ENCODE measurements around the gene PPP1R18. TPM values are rescaled to one million over a fixed set of nuclear protein-coding genes. Genes with fewer than 3 reads are reported as not detected.

The PPP1R18 gene
- total RNA-seq, 4 donors from 2014 or later: 11.5 to 46.0 (median 14.9) TPM

DNA sequence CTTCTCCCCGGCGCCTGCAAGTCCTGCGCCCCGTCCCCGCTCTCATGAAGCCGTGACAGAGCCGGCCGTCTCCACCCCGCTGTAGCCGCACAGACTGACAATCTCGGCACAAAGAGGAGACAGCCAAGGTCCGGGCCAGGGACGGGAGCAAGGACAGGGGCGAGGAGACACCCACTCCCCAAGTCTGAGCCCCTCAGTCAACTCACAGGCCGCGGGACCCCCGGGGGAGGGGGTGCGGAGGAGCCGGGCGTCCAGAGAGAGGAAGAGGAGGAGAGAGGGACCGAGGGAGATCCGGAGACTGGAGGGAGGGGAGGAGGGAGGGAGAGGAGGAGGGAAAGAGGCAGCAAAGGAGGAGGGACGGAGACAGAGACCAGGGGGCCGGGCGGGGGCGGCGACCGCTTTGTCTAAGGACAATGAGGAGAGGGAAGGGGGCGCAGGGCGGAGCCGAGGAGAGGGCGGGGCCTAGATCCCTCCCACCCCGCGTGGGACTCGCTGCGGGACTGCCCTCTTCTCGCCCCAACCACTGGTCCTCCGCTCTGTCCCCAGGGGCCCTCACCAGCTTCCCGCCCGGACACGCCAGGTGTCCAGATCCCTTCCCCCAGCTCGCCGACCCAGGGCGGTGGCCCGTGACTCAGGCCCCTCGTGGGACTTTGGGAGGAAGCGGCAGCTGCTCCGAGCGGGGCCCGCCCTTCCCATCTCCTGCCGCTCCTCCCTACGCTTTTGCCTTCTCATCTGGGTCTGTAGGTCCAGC, 638 bp upstream of the PPP1R18 start:
- peak overlapping the region; percentile 93 to 99 (median 96) for H3K27ac ChIP-seq
- H3K4me1 ChIP-seq: peaks cover 6 to 80% (median 34%) of the 10 kb centered on the region in 4 donors
- H3K4me3 ChIP-seq: peak overlapping the region; percentile 63 to 81 (median 68)
- H3K27me3 ChIP-seq: no peaks in the 10 kb centered on the region
- no peaks in the 10 kb centered on the region for H3K9me3 ChIP-seq
- in situ Hi-C loops (cut with MboI; ENCODE audit: low pct_ligation_motif_present in 1 of 4, low pct_unique_long_range_greater_than_20kb in 1 of 4, low sequenced_read_pairs in 3 of 4): no loop called here
- peak; percentile 90 for DNase-seq
- intact Hi-C loops (cut with DNase I; ENCODE audit: low total_unique reads): loop anchor here (2.0 to 5.0 kb wide), 2 partner anchors 30 to 70 kb away; partner anchors contain the start of genes MDC1, MRPS18B and PPP1R10
- H3K36me3 ChIP-seq: no peaks in the 10 kb centered on the region
- WGBS, 2 donors (ENCODE audit: low coverage in 1 of 2): 0% methylated on average over 1 to 51 of the region's 52 CpGs
- TF ChIP-seq, protein P1, sequence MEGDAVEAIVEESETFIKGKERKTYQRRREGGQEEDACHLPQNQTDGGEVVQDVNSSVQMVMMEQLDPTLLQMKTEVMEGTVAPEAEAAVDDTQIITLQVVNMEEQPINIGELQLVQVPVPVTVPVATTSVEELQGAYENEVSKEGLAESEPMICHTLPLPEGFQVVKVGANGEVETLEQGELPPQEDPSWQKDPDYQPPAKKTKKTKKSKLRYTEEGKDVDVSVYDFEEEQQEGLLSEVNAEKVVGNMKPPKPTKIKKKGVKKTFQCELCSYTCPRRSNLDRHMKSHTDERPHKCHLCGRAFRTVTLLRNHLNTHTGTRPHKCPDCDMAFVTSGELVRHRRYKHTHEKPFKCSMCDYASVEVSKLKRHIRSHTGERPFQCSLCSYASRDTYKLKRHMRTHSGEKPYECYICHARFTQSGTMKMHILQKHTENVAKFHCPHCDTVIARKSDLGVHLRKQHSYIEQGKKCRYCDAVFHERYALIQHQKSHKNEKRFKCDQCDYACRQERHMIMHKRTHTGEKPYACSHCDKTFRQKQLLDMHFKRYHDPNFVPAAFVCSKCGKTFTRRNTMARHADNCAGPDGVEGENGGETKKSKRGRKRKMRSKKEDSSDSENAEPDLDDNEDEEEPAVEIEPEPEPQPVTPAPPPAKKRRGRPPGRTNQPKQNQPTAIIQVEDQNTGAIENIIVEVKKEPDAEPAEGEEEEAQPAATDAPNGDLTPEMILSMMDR (IDR thresholded peaks at IDR 0.05): no peak
- TF ChIP-seq POLR2AphosphoS5 (IDR thresholded peaks at IDR 0.05): peak; percentile 79 to 91 (median 88)
- peak; percentile 60 for TF ChIP-seq EP300 (IDR thresholded peaks at IDR 0.05; ENCODE audit: low read depth)
- TF ChIP-seq POLR2A (IDR thresholded peaks at IDR 0.05): no peak

DNA sequence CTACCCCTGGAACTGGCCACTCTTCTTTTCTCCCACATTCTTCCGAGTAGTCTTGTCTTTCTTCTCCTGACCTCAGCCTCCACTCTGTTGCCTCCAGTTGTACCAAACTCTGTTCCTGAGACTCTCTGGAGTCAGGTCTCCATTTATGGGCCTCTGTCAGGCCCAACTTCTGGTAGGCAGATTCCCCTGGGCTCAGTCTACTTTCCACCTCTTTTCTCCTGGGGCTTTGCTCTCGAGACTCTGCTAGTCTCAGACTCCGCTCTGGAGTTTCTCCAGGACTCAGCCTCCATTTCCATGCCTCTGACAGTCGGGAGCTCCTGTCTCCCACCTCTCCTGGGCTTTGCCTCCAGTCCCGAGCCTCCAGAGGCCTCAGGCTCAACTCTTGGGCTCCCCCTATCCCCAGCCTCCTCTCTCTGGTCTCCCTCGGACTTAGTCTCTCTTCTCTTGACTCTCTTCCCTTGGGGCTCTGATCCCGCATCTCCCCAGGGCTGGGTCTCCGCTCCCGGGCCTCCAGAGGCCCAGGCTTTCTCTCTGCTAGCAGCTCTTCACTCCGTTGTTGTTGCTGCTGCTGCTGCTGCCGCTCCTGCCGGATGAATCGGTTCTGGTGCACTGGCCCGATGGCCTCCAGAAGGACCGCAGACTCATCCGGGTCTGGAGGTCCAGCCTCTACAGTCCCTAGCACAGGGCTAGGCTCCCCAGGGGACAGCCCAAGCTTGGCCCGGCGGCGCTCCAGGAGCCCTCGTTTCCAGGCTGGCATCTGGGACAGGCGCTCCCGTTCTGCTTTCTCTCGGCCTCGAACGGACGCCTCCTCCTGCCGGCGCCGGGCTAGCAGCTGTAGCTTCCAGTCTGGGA, 1.1 kb downstream of the PPP1R18 start:
- Histone ChIP-seq H3K27ac (peak overlapping the region; percentile 93 to 99 (median 96)), H3K36me3 (no peaks in the 10 kb centered on the region), H3K9me3 (no peaks in the 10 kb centered on the region), H3K27me3 (no peaks in the 10 kb centered on the region), H3K4me3 (peak overlapping the region; percentile 63 to 81 (median 68)), H3K4me1 (peaks cover 6 to 86% (median 37%) of the 10 kb centered on the region in 4 donors)
- intact Hi-C loops (cut with DNase I; ENCODE audit: low total_unique reads) (loop anchor here (2.0 to 5.0 kb wide), 2 partner anchors 31 to 68 kb away; partner anchors contain the start of genes MDC1, MRPS18B and PPP1R10), in situ Hi-C loops (cut with MboI; ENCODE audit: low pct_ligation_motif_present in 1 of 4, low pct_unique_long_range_greater_than_20kb in 1 of 4, low sequenced_read_pairs in 3 of 4) (no loop called here)
- peak; percentile 36 for DNase-seq
- no peak for TF ChIP-seq EP300 (IDR thresholded peaks at IDR 0.05; ENCODE audit: low read depth)
- TF ChIP-seq, protein P1 (IDR thresholded peaks at IDR 0.05): peak in 1 of 5 experiments; percentile 4
- WGBS, 2 donors (ENCODE audit: low coverage in 1 of 2): 45% methylated on average over 5 to 29 of the region's 29 CpGs

DNA sequence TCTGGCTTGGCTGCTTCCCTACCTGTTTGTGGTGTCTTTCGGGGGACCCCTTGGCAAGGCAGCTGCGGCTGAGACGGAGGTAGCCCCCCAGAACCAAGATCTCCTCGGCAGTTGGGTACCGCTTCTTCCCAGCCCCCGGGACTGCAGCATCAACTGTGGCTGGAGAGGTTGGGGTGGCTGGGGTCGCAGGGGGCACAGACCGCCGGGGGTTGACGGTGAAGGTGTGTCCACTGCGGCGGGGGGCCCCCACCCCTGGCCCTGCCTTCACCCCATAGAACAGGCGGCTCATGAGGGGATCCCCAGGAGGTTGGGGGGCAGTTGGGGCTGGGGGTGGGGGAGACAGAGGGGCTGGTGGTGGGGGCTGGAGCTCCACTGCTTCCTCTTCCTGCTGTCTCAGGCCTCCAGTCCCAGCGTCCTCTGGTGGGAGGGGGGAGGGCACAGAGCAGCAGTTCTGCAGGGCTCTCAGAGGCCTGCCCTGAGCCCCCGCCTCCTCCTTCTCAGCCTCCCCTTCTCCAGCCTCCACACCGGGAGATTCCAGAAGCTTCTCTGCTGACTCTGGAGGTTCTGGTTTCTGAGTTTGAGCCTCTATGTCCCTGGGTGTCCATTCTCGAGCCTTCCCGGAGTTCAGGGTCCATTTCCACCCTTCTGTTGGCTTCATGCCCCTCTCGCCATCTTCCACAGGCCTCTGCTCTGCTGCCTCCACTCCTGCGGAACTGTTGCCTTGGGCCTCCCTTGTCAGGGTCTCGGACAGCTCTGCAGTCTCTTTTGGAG, 1.9 kb downstream of the PPP1R18 start:
- peaks cover 0 to 86% (median 38%) of the 10 kb centered on the region in 4 donors for H3K4me1 ChIP-seq
- in situ Hi-C loops (cut with MboI; ENCODE audit: low pct_ligation_motif_present in 1 of 4, low pct_unique_long_range_greater_than_20kb in 1 of 4, low sequenced_read_pairs in 3 of 4): loop anchor here in 2 of 4 donors (5.0 kb wide), 2 partner anchors 33 to 38 kb away; partner anchors contain the start of genes MDC1 (in 1 of the 2) and TUBB (in 1 of the 2)
- intact Hi-C loops (cut with DNase I; ENCODE audit: low total_unique reads): loop anchor here (5.0 kb wide), 2 partner anchors 67 to 128 kb away; partner anchors contain the start of genes MRPS18B and PPP1R10

More for the DNA sequence above, 1.9 kb downstream of the PPP1R18 start:
- WGBS, 2 donors (ENCODE audit: low coverage in 1 of 2): 38% methylated on average over 18 of the region's 21 CpGs; no CpG with 5 or more reads in 1 of the 2 donors
- TF ChIP-seq, protein P1 (IDR thresholded peaks at IDR 0.05): no peak
- TF ChIP-seq EP300 (IDR thresholded peaks at IDR 0.05; ENCODE audit: low read depth): no peak
- TF ChIP-seq POLR2AphosphoS5 (IDR thresholded peaks at IDR 0.05): no peak
- TF ChIP-seq POLR2A (IDR thresholded peaks at IDR 0.05): no peak
- H3K27me3 ChIP-seq: no peaks in the 10 kb centered on the region
- H3K9me3 ChIP-seq: no peaks in the 10 kb centered on the region
- peak overlapping the region; percentile 93 to 99 (median 96) for H3K27ac ChIP-seq
- DNase-seq: peak; percentile 67
- H3K36me3 ChIP-seq: no peaks in the 10 kb centered on the region
- H3K4me3 ChIP-seq: peak overlapping the region; percentile 63 to 81 (median 68)
